ENCODE results near the gene FRAS1.

GRCh38 chr4:78186597-78187543 is 129.7 kb downstream of the FRAS1 start:
- TF ChIP-seq PRDM15 (CRISPR knock-in tag; IDR thresholded peaks at IDR 0.05) (no peak), CTCF (IDR thresholded peaks at IDR 0.05) (no peak), ZNF232 (CRISPR knock-in tag; IDR thresholded peaks at IDR 0.05) (no peak), ZNF671 (CRISPR knock-in tag; IDR thresholded peaks at IDR 0.05) (no peak), MXD4 (CRISPR knock-in tag; IDR thresholded peaks at IDR 0.05; ENCODE audit: borderline replicate concordance) (no peak), ZNF263 (CRISPR knock-in tag; IDR thresholded peaks at IDR 0.05; ENCODE audit: low read depth) (no peak), TEAD1 (CRISPR knock-in tag; IDR thresholded peaks at IDR 0.05) (no peak), KAT7 (CRISPR knock-in tag; IDR thresholded peaks at IDR 0.05; ENCODE audit: borderline replicate concordance) (no peak), MYBL2 (CRISPR knock-in tag; IDR thresholded peaks at IDR 0.05) (no peak), CREM (CRISPR knock-in tag; IDR thresholded peaks at IDR 0.05) (no peak)
- TF ChIP-seq, protein P1, sequence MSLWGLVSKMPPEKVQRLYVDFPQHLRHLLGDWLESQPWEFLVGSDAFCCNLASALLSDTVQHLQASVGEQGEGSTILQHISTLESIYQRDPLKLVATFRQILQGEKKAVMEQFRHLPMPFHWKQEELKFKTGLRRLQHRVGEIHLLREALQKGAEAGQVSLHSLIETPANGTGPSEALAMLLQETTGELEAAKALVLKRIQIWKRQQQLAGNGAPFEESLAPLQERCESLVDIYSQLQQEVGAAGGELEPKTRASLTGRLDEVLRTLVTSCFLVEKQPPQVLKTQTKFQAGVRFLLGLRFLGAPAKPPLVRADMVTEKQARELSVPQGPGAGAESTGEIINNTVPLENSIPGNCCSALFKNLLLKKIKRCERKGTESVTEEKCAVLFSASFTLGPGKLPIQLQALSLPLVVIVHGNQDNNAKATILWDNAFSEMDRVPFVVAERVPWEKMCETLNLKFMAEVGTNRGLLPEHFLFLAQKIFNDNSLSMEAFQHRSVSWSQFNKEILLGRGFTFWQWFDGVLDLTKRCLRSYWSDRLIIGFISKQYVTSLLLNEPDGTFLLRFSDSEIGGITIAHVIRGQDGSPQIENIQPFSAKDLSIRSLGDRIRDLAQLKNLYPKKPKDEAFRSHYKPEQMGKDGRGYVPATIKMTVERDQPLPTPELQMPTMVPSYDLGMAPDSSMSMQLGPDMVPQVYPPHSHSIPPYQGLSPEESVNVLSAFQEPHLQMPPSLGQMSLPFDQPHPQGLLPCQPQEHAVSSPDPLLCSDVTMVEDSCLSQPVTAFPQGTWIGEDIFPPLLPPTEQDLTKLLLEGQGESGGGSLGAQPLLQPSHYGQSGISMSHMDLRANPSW (CRISPR knock-in tag; conservative IDR thresholded peaks at IDR 0.05; ENCODE audit: low read depth) = no peak
- TF ChIP-seq, protein P2, sequence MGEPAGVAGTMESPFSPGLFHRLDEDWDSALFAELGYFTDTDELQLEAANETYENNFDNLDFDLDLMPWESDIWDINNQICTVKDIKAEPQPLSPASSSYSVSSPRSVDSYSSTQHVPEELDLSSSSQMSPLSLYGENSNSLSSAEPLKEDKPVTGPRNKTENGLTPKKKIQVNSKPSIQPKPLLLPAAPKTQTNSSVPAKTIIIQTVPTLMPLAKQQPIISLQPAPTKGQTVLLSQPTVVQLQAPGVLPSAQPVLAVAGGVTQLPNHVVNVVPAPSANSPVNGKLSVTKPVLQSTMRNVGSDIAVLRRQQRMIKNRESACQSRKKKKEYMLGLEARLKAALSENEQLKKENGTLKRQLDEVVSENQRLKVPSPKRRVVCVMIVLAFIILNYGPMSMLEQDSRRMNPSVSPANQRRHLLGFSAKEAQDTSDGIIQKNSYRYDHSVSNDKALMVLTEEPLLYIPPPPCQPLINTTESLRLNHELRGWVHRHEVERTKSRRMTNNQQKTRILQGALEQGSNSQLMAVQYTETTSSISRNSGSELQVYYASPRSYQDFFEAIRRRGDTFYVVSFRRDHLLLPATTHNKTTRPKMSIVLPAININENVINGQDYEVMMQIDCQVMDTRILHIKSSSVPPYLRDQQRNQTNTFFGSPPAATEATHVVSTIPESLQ (CRISPR knock-in tag; IDR thresholded peaks at IDR 0.05) = no peak
- TF ChIP-seq, protein P3, sequence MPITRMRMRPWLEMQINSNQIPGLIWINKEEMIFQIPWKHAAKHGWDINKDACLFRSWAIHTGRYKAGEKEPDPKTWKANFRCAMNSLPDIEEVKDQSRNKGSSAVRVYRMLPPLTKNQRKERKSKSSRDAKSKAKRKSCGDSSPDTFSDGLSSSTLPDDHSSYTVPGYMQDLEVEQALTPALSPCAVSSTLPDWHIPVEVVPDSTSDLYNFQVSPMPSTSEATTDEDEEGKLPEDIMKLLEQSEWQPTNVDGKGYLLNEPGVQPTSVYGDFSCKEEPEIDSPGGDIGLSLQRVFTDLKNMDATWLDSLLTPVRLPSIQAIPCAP (CRISPR knock-in tag; IDR thresholded peaks at IDR 0.05) = no peak
- TF ChIP-seq, protein P4, sequence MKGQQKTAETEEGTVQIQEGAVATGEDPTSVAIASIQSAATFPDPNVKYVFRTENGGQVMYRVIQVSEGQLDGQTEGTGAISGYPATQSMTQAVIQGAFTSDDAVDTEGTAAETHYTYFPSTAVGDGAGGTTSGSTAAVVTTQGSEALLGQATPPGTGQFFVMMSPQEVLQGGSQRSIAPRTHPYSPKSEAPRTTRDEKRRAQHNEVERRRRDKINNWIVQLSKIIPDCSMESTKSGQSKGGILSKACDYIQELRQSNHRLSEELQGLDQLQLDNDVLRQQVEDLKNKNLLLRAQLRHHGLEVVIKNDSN (CRISPR knock-in tag; IDR thresholded peaks at IDR 0.05) = no peak

All from WTC11 (cell line).